ENCODE data around the gene F8.

DNA sequence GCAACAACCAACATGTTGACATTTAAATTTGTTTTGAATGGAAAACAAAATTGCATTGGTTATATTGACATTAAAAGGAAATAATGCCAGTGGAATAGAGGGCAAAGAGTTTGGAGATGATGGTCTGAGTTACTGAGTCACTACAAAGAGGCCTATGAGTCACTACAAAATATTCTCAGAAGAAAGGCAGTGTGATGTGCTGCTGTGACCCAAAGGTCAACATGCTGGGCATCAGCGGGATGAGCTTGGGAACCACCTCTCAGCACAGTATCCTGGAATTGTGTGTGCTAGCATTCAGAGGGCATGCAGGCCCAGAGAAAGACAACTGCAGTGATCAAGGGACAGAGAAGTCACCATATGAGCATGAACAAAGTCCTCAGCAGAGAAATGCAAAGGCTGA lies 45.6 kb upstream of the F8 start:
- no peak for TF ChIP-seq YY1 (IDR thresholded peaks at IDR 0.05; ENCODE audit: insufficient read depth, insufficient read length)
- no peak for TF ChIP-seq SUZ12 (IDR thresholded peaks at IDR 0.05; ENCODE audit: extremely low read depth, insufficient read depth, insufficient read length)

Measured in NT2/D1 (cell line).